Astrocyte (in vitro differentiated cells and primary cell): ENCODE results near the gene PDGFRB. TPM values are rescaled to one million over a fixed set of nuclear protein-coding genes. Genes with fewer than 3 reads are reported as not detected.

Source experiments
- DNase-seq: peaks from one replicate; pipeline ENCODE4 v3.0.0-alpha.2; 2010; ENCODE audit warnings: low read depth
- FAIRE-seq: peaks from 2 replicates; lab custom pipeline; 2011; peaks lifted over from hg19 to GRCh38; lab: Jason Lieb, UNC
- H2AFZ ChIP-seq: 2 replicates; pipeline ENCODE4 v1.6.0; 2012; ENCODE audit warnings: low read depth, low read length, inconsistent platforms
- H3K27ac ChIP-seq: 2 replicates; pipeline ENCODE4 v1.5.1; 2011; ENCODE audit warnings: low read depth, low read length, inconsistent platforms
- H3K27me3 ChIP-seq: 2 replicates; pipeline ENCODE4 v1.6.0; 2011; ENCODE audit warnings: low read length, inconsistent platforms; ENCODE audit not compliant: insufficient read depth
- H3K36me3 ChIP-seq: 2 replicates; pipeline ENCODE4 v1.5.1; 2011; ENCODE audit warnings: low read length, inconsistent platforms; ENCODE audit not compliant: insufficient read depth
- H3K4me1 ChIP-seq: 2 replicates; pipeline ENCODE4 v1.5.1; 2011; ENCODE audit warnings: low read length, inconsistent platforms; ENCODE audit not compliant: insufficient read depth
- H3K4me2 ChIP-seq: 2 replicates; pipeline ENCODE4 v1.6.0; 2012; ENCODE audit warnings: low read length, inconsistent platforms
- H3K4me3 ChIP-seq: 2 replicates; pipeline ENCODE4 v1.5.1; 2011; ENCODE audit warnings: low read depth, mild to moderate bottlenecking, low read length, inconsistent platforms; ENCODE audit not compliant: insufficient read depth
- H3K79me2 ChIP-seq: 2 replicates; pipeline ENCODE4 v1.6.0; 2012; ENCODE audit warnings: mild to moderate bottlenecking, low read length, inconsistent platforms; ENCODE audit not compliant: insufficient read depth
- H3K9ac ChIP-seq: 2 replicates; pipeline ENCODE4 v1.6.0; 2012; ENCODE audit warnings: mild to moderate bottlenecking, low read length, inconsistent platforms
- H3K9me3 ChIP-seq: 2 replicates; pipeline ENCODE4 v1.5.1; 2012; ENCODE audit warnings: low read depth, mild to moderate bottlenecking, low read length, inconsistent platforms; ENCODE audit not compliant: insufficient read depth
- H4K20me1 ChIP-seq: 2 replicates; pipeline ENCODE4 v1.6.0; 2012; ENCODE audit warnings: low read length, inconsistent platforms; ENCODE audit not compliant: insufficient read depth
- H3K27ac Mint-ChIP-seq: one replicate; pipeline ENCODE4 v1.8.0; 2021; ENCODE audit warnings: mild to moderate bottlenecking, mixed read lengths; ENCODE audit not compliant: unreplicated experiment
- H3K27me3 Mint-ChIP-seq: one replicate; pipeline ENCODE4 v1.8.0; 2021; ENCODE audit warnings: low read depth, mixed read lengths; ENCODE audit not compliant: unreplicated experiment
- H3K36me3 Mint-ChIP-seq: one replicate; pipeline ENCODE4 v1.8.0; 2021; ENCODE audit warnings: low read depth, mixed read lengths; ENCODE audit not compliant: unreplicated experiment
- H3K4me1 Mint-ChIP-seq: one replicate; pipeline ENCODE4 v1.8.0; 2021; ENCODE audit warnings: low read depth, mixed read lengths; ENCODE audit not compliant: unreplicated experiment
- H3K4me3 Mint-ChIP-seq: one replicate; pipeline ENCODE4 v1.8.0; 2021; ENCODE audit warnings: mild to moderate bottlenecking, moderate library complexity, mixed read lengths; ENCODE audit not compliant: unreplicated experiment
- H3K9me3 Mint-ChIP-seq: one replicate; pipeline ENCODE4 v1.8.0; 2021; ENCODE audit warnings: mild to moderate bottlenecking, mixed read lengths; ENCODE audit not compliant: unreplicated experiment
- EZH2 ChIP-seq: IDR thresholded peaks from 2 replicates; pipeline ENCODE4 v1.6.1; 2012; ENCODE audit warnings: mild to moderate bottlenecking, low read length, inconsistent platforms; ENCODE audit not compliant: insufficient read depth
- total RNA-seq: library from RNA; stranded (reverse); gene quantifications from 2 replicates; pipeline ENCODE4 v1.2.1, GENCODE V29; 2021
- TF ChIP-seq, protein P1 (sequence below): IDR thresholded peaks from 2 replicates; pipeline ENCODE4 v1.5.1; 2011; ENCODE audit warnings: low read depth, mild to moderate bottlenecking, inconsistent platforms, low read length, moderate library complexity; ENCODE audit not compliant: insufficient read depth

The PDGFRB gene
- total RNA-seq, 1 donor from 2014 or later = 78.8 TPM

DNA sequence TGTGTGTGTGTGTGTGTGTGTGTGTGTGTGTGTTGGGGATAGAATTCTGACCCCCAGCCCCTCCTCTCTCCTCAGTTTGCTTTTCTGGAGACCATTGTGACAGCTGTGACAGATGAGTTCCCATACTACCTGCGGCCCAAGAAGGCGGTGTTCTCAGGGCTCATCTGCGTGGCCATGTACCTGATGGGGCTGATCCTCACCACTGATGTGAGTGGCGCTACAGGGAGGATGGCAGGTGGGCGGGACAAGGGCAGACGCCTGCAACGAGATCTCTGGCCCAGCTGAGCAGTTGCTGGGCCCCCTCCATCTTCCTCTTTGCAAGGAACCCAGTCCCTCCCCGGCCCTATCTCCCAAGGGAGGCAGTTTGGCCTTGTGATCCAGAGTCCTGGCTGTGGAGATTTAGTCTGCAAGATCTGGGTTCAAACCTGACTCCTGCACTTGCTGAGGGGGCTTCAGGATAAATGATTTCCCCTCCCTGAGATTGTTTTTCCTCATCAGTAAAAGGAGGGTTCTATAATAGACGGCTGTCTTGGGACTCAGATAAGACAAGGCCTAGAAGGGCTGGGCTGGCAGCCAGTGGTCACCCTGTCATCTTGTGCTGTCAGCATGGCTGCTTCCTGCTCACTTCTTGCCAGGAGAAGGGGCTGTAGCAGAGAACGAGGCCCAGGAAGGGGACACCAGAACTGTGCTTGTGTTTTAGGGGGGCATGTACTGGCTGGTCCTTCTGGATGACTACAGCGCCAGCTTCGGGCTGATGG lies 48.4 kb upstream of the PDGFRB start:
- FAIRE-seq = no peak
- H3K9me3 Mint-ChIP-seq = peaks cover 4% of the 10 kb centered on the region

DNA sequence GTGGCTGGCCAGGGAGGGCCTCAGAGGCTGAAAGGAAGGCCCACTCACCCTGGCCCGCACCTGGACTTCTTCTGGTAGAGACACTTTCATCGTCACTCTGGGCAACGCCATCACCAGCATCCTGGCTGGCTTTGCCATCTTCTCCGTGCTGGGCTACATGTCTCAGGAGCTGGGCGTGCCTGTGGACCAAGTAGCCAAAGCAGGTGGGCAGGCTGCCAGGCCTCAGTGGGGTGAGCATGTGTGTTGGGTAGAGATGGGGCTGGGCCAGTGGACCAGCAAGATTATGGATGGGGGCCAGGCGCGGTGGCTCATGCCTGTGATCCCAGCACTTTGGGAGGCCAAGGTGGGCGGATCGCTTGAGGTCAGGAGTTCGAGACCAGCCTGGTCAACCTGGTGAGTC lies 46.9 kb upstream of the PDGFRB start:
- Histone ChIP-seq H3K4me3 (no peak overlapping the region), H4K20me1 (no peaks in the 10 kb centered on the region), H3K9ac (no peak overlapping the region), H3K79me2 (no peaks in the 10 kb centered on the region), H3K9me3 (no peaks in the 10 kb centered on the region), H3K27me3 (peaks cover 15% of the 10 kb centered on the region), H3K27ac (no peak overlapping the region), H2AFZ (no peak overlapping the region), H3K36me3 (no peaks in the 10 kb centered on the region), H3K4me2 (no peak overlapping the region), H3K4me1 (no peaks in the 10 kb centered on the region)
- Mint-ChIP-seq H3K36me3 (peaks cover 2% of the 10 kb centered on the region), H3K4me1 (peaks cover 3% of the 10 kb centered on the region), H3K27ac (no peak overlapping the region), H3K9me3 (peaks cover 3% of the 10 kb centered on the region), H3K27me3 (peaks cover 44% of the 10 kb centered on the region), H3K4me3 (no peak overlapping the region)
- FAIRE-seq = no peak
- TF ChIP-seq, protein P1, sequence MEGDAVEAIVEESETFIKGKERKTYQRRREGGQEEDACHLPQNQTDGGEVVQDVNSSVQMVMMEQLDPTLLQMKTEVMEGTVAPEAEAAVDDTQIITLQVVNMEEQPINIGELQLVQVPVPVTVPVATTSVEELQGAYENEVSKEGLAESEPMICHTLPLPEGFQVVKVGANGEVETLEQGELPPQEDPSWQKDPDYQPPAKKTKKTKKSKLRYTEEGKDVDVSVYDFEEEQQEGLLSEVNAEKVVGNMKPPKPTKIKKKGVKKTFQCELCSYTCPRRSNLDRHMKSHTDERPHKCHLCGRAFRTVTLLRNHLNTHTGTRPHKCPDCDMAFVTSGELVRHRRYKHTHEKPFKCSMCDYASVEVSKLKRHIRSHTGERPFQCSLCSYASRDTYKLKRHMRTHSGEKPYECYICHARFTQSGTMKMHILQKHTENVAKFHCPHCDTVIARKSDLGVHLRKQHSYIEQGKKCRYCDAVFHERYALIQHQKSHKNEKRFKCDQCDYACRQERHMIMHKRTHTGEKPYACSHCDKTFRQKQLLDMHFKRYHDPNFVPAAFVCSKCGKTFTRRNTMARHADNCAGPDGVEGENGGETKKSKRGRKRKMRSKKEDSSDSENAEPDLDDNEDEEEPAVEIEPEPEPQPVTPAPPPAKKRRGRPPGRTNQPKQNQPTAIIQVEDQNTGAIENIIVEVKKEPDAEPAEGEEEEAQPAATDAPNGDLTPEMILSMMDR = no peak
- no peak for TF ChIP-seq EZH2
- no peak for DNase-seq

More for the DNA sequence above, 48.4 kb upstream of the PDGFRB start:
- peaks cover 12% of the 10 kb centered on the region for H3K27me3 ChIP-seq
- no peak overlapping the region for H3K9ac ChIP-seq
- H3K4me3 Mint-ChIP-seq = no peak overlapping the region
- H3K4me1 ChIP-seq = peaks cover 8% of the 10 kb centered on the region
- H3K79me2 ChIP-seq = no peaks in the 10 kb centered on the region
- no peaks in the 10 kb centered on the region for H3K9me3 ChIP-seq
- no peaks in the 10 kb centered on the region for H4K20me1 ChIP-seq
- H3K4me3 ChIP-seq = no peak overlapping the region
- H3K36me3 ChIP-seq = no peaks in the 10 kb centered on the region
- no peak for TF ChIP-seq EZH2
- TF ChIP-seq, protein P1 = no peak
- H3K4me2 ChIP-seq = no peak overlapping the region
- no peak for DNase-seq
- H3K27ac ChIP-seq = no peak overlapping the region
- H3K27me3 Mint-ChIP-seq = peaks cover 33% of the 10 kb centered on the region
- H2AFZ ChIP-seq = no peak overlapping the region
- peaks cover 9% of the 10 kb centered on the region for H3K4me1 Mint-ChIP-seq
- no peak overlapping the region for H3K27ac Mint-ChIP-seq
- H3K36me3 Mint-ChIP-seq = peaks cover 2% of the 10 kb centered on the region

DNA sequence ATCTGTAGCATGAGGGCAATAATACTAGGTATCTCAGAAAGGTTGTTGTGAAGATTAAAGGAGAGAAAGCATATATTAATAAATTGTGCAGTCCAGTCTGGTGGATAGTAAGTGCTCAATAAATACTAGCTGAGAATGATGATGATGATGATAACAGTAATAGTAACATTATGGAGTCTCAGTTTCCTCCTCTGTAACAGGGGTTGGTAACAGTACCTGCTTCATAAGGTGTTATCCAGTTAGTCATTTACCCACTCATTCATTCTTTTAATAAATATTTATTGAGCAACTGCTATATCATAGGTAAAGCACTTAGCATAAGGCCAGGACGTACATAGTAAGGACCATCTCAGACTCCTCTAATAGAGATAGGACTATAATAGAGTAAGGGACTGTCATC lies 41.8 kb upstream of the PDGFRB start:
- no peak for FAIRE-seq

More for the DNA sequence above, 41.8 kb upstream of the PDGFRB start:
- Mint-ChIP-seq H3K9me3 (peaks cover 3% of the 10 kb centered on the region), H3K27me3 (peaks cover 76% of the 10 kb centered on the region), H3K27ac (no peak overlapping the region), H3K36me3 (peaks cover 2% of the 10 kb centered on the region), H3K4me1 (no peaks in the 10 kb centered on the region), H3K4me3 (no peak overlapping the region)
- H3K36me3 ChIP-seq = no peaks in the 10 kb centered on the region
- H3K27me3 ChIP-seq = peaks cover 21% of the 10 kb centered on the region
- DNase-seq = no peak
- TF ChIP-seq EZH2 = no peak
- TF ChIP-seq, protein P1 = no peak
- H3K79me2 ChIP-seq = no peaks in the 10 kb centered on the region
- H3K27ac ChIP-seq = no peak overlapping the region
- no peak overlapping the region for H2AFZ ChIP-seq
- no peaks in the 10 kb centered on the region for H4K20me1 ChIP-seq
- no peaks in the 10 kb centered on the region for H3K4me1 ChIP-seq
- no peak overlapping the region for H3K4me3 ChIP-seq
- no peaks in the 10 kb centered on the region for H3K9me3 ChIP-seq
- no peak overlapping the region for H3K9ac ChIP-seq
- H3K4me2 ChIP-seq = no peak overlapping the region
